Tibial nerve (tissue), 4 donors: Measurements from ENCODE around the gene SNTB2. TPM values are rescaled to one million over a fixed set of nuclear protein-coding genes. Genes with fewer than 3 reads are reported as not detected.

ENCODE experiments used
- DNase-seq, 2 donors: peaks; one replicate each; pipeline ENCODE4 v3.0.0-alpha.2; 2019; ENCODE audit warnings: low spot score in 2 of 2
- H3K27ac ChIP-seq, 4 donors: fragments of 200-600 bp; sonication (generic) in 3 of 4; one replicate each; pipeline ENCODE4 v1.5.1; 2017 to 2019; ENCODE audit warnings: mild to moderate bottlenecking in 1 of 4
- H3K27me3 ChIP-seq, 2 donors: fragments of 200-600 bp; sonication (generic) in 1 of 2; one replicate each; pipeline versions ENCODE4 v1.5.1 to v1.6.0; 2017 to 2019
- H3K36me3 ChIP-seq, 3 donors: fragments of 200-600 bp; sonication (generic); one replicate each; pipeline ENCODE4 v1.5.1; 2018 to 2019
- H3K4me1 ChIP-seq, 4 donors: fragments of 200-600 bp; sonication (generic) in 3 of 4; one replicate each; pipeline ENCODE4 v1.5.1; 2017 to 2019
- H3K4me3 ChIP-seq, 4 donors: fragments of 200-600 bp; sonication (generic) in 3 of 4; one replicate each; pipeline ENCODE4 v1.5.1; 2017 to 2019; ENCODE audit warnings: mild to moderate bottlenecking in 1 of 4, moderate library complexity in 1 of 4
- H3K9me3 ChIP-seq, 4 donors: fragments of 200-600 bp; sonication (generic) in 3 of 4; one replicate each; pipeline ENCODE4 v1.5.1; 2017 to 2019
- CTCF ChIP-seq, 5 experiments: fragments of 200-600 bp in 3 of 5; fragments of 450-650 bp in 2 of 5; sonication (generic) in 3 of 5; IDR thresholded peaks; one replicate each; pipeline ENCODE4 v1.5.1; 2016 to 2019; ENCODE audit warnings: antibody characterized with exemption in 5 of 5, mild to moderate bottlenecking in 3 of 5, moderate library complexity in 2 of 5
- EP300 ChIP-seq, 2 donors: sonication (generic); formaldehyde crosslinking; IDR thresholded peaks; one replicate each; pipeline ENCODE4 v1.6.1; 2017; ENCODE audit warnings: antibody characterized with exemption in 2 of 2, mild to moderate bottlenecking in 1 of 2
- POLR2A ChIP-seq, 2 donors: fragments of 450-650 bp; IDR thresholded peaks; one replicate each; pipeline ENCODE4 v1.6.1; 2017; ENCODE audit warnings: antibody characterized with exemption in 2 of 2, mild to moderate bottlenecking in 2 of 2, moderate library complexity in 2 of 2
- WGBS, 2 donors: methylation state at CpG; one replicate each; pipeline ENCODE4 v1.1.5; 2018; 5-methylcytosine and 5-hydroxymethylcytosine counted together
- total RNA-seq, 4 donors: library from RNA; depleted of rRNA; stranded (reverse); fragments of >200 nt; gene quantifications; one replicate each; pipeline ENCODE4 v1.1.0, GENCODE V29; 2016

Gene SNTB2
- total RNA-seq, 4 donors from 2014 or later, result 33.1 to 50.2 (median 37.7) TPM

DNA sequence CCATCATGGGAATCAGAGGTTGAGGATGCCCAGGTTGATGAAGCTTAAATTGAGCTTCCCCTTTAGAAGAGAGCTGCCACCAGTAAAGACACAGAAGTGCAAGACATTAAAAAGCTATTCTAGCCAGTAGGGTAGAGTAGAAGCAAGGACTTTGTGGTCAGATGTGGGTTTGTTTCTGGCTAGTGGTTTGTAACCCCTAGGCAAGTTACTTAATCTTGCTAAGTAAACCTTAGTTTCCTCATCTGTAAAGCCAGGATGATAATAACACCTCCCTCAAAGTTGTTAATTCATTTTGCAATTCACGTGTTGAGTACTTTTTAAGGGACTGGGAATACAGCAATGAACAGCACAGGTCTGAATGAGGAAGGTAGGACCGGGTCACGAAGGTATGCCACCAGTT lies 3.6 kb downstream of the SNTB2 start:
- Histone ChIP-seq H3K27me3 (no peaks in the 10 kb centered on the region), H3K4me3 (no peak overlapping the region), H3K9me3 (no peaks in the 10 kb centered on the region), H3K27ac (no peak overlapping the region), H3K4me1 (peaks cover 0 to 70% (median 25%) of the 10 kb centered on the region in 4 donors), H3K36me3 (no peaks in the 10 kb centered on the region)
- no peak for TF ChIP-seq POLR2A (IDR thresholded peaks at IDR 0.05)
- TF ChIP-seq CTCF (IDR thresholded peaks at IDR 0.05), result no peak
- TF ChIP-seq EP300 (IDR thresholded peaks at IDR 0.05), result no peak
- 84 to 86% methylated on average over 3 of the region's 3 CpGs for WGBS, 2 donors
- no peak for DNase-seq

DNA sequence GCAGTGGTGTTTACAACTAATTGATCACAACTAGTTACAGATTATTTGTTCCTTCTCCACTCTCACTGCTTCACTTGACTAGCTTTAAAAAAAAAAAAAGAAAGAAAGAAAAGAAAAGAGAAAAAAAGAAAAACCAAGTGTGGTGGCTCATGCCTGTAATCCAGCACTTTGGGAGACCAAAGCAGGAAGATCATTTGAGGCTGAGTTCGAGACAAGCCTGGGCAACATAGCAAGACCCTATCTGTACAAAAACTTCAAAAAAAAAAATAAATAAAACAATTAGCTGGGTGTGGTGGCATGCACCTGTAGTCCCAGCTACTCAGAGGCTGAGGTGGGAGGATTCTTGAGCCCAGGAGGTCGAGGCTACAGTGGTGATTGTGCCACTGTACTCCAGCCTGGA lies 4.2 kb downstream of the SNTB2 start:
- TF ChIP-seq EP300 (IDR thresholded peaks at IDR 0.05), result no peak
- TF ChIP-seq CTCF (IDR thresholded peaks at IDR 0.05), result no peak
- TF ChIP-seq POLR2A (IDR thresholded peaks at IDR 0.05), result no peak
- no peaks in the 10 kb centered on the region for H3K9me3 ChIP-seq
- WGBS, 2 donors, result 95 to 100% methylated on average over 2 of the region's 2 CpGs
- no peaks in the 10 kb centered on the region for H3K27me3 ChIP-seq
- no peaks in the 10 kb centered on the region for H3K36me3 ChIP-seq
- no peak for DNase-seq
- no peak overlapping the region for H3K27ac ChIP-seq
- no peak overlapping the region for H3K4me3 ChIP-seq
- peaks cover 0 to 70% (median 24%) of the 10 kb centered on the region in 4 donors for H3K4me1 ChIP-seq

DNA sequence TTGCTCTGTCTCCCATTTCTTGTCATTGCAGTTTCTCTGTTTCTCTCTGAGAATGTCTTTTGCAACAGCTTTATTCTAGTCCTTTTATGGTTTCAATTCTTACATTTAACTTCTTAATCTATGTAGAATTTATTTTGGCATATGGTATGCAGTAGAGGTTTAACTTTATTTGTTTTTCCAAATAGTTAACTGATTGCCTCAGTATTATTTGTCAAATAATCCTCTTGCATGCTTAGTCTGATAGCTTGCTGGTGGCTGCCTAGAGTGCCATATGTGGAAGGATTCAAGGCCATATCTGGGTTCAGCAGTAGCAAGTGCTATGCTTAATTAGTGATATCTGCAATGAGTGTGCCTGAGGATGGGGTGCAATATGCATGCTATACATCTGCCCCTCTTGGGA lies 6.9 kb downstream of the SNTB2 start:
- no peak for TF ChIP-seq CTCF (IDR thresholded peaks at IDR 0.05)
- no peak for TF ChIP-seq EP300 (IDR thresholded peaks at IDR 0.05)
- TF ChIP-seq POLR2A (IDR thresholded peaks at IDR 0.05), result no peak
- Histone ChIP-seq H3K4me1 (peaks cover 0 to 76% (median 27%) of the 10 kb centered on the region in 4 donors), H3K27ac (no peak overlapping the region), H3K27me3 (no peaks in the 10 kb centered on the region), H3K9me3 (no peaks in the 10 kb centered on the region), H3K4me3 (no peak overlapping the region), H3K36me3 (no peaks in the 10 kb centered on the region)
- DNase-seq, result no peak

GRCh38 chr16:69194488-69194887 lies 7.5 kb downstream of the SNTB2 start:
- no peak overlapping the region for H3K27ac ChIP-seq
- no peak for TF ChIP-seq EP300 (IDR thresholded peaks at IDR 0.05)
- no peak for TF ChIP-seq POLR2A (IDR thresholded peaks at IDR 0.05)
- TF ChIP-seq CTCF (IDR thresholded peaks at IDR 0.05), result no peak

DNA sequence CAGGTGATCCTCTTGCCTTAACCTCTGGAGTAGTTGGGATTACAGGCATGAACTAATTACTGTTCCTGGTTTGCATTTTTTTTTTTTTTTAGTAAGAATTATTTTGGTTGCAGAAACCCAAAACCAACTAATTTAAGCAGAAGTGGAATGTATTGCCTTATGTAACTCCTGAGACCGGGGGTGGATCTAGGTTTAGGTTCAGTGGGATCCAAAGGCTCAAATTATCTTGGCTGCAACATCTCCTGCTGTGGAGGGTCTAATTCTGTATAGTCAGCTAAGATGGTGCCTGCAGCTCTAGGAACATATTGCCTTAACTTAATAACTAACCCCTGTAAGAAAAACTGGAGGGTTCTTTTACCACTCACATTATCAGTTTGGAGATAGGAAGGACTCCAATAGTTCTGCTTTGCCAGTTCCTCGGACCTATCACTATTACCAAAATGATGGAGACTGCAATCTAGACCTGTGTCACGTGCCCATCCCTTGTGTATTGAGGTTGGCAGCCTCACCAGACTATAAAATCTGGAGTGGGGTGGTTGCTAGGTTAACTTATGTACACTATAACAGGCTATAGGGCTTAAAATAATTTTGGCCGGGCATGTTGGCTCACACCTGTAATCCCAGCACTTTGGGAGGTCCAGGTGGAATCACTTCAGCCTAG lies 8.5 kb downstream of the SNTB2 start:
- peaks cover 0 to 65% (median 21%) of the 10 kb centered on the region in 4 donors for H3K4me1 ChIP-seq
- H3K36me3 ChIP-seq, result no peaks in the 10 kb centered on the region
- H3K27ac ChIP-seq, result no peak overlapping the region
- H3K9me3 ChIP-seq, result no peaks in the 10 kb centered on the region
- no peak overlapping the region for H3K4me3 ChIP-seq
- TF ChIP-seq EP300 (IDR thresholded peaks at IDR 0.05), result no peak
- TF ChIP-seq POLR2A (IDR thresholded peaks at IDR 0.05), result no peak
- no peak for TF ChIP-seq CTCF (IDR thresholded peaks at IDR 0.05)
- H3K27me3 ChIP-seq, result no peaks in the 10 kb centered on the region
- DNase-seq, result no peak
- 63 to 75% methylated on average over 4 of the region's 4 CpGs for WGBS, 2 donors

More at GRCh38 chr16:69194488-69194887, 7.5 kb downstream of the SNTB2 start:
- Histone ChIP-seq H3K36me3 (no peaks in the 10 kb centered on the region), H3K4me1 (peaks cover 0 to 70% (median 27%) of the 10 kb centered on the region in 4 donors), H3K9me3 (no peaks in the 10 kb centered on the region), H3K27me3 (no peaks in the 10 kb centered on the region), H3K4me3 (no peak overlapping the region)
- no peak for DNase-seq
